ACC112 (cell line): Measurements from ENCODE around the gene ZIC1.

ENCODE experiments used
- H2AFZ ChIP-seq: fragments of 200-600 bp; sonication (generic); one replicate; pipeline ENCODE4 v1.6.0; 2017; ENCODE audit warnings: antibody characterized with exemption, low read length; ENCODE audit not compliant: unreplicated experiment
- H3K27ac ChIP-seq: fragments of 200-600 bp; sonication (generic); 2 replicates; pipeline ENCODE4 v1.5.1; 2014; ENCODE audit warnings: low read depth, mild to moderate bottlenecking, antibody characterized with exemption, low read length, moderate library complexity
- H3K27me3 ChIP-seq: fragments of 200-600 bp; sonication (generic); 2 replicates; pipeline ENCODE4 v1.6.1; 2014; ENCODE audit warnings: mild to moderate bottlenecking, antibody characterized with exemption, low read length, moderate library complexity, mixed read lengths; ENCODE audit not compliant: insufficient read depth
- H3K36me3 ChIP-seq: fragments of 200-600 bp; sonication (generic); 2 replicates; pipeline ENCODE4 v1.6.1; 2016; ENCODE audit warnings: mild to moderate bottlenecking, antibody characterized with exemption, low read length, moderate library complexity, mixed read lengths; ENCODE audit not compliant: insufficient read depth
- H3K4me1 ChIP-seq: fragments of 200-600 bp; sonication (generic); one replicate; pipeline ENCODE4 v1.6.1; 2016; ENCODE audit warnings: low read length, mixed read lengths; ENCODE audit not compliant: insufficient read depth, unreplicated experiment, control insufficient read depth
- H3K4me3 ChIP-seq: fragments of 200-600 bp; sonication (generic); 2 replicates; pipeline ENCODE4 v1.5.1; 2014; ENCODE audit warnings: mild to moderate bottlenecking, low read depth, low read length
- H3K79me2 ChIP-seq: fragments of 200-600 bp; sonication (generic); one replicate; pipeline ENCODE4 v1.6.0; 2016; ENCODE audit warnings: low read length; ENCODE audit not compliant: control insufficient read depth, unreplicated experiment, insufficient read depth

Gene ZIC1

GRCh38 chr3:147426931-147427330 lies 17.8 kb downstream of the ZIC1 start:
- Histone ChIP-seq H3K79me2 (no peaks in the 10 kb centered on the region), H3K36me3 (no peaks in the 10 kb centered on the region), H3K4me1 (no peaks in the 10 kb centered on the region), H3K4me3 (no peak overlapping the region), H2AFZ (no peak overlapping the region), H3K27ac (no peak overlapping the region), H3K27me3 (peaks cover 77% of the 10 kb centered on the region)

- Histone ChIP-seq H2AFZ (no peak overlapping the region), H3K4me3 (no peak overlapping the region), H3K4me1 (no peaks in the 10 kb centered on the region), H3K36me3 (no peaks in the 10 kb centered on the region), H3K79me2 (no peaks in the 10 kb centered on the region), H3K27ac (no peak overlapping the region), H3K27me3 (peaks cover 77% of the 10 kb centered on the region)
Observed at GRCh38 chr3:147427746-147428145, 18.6 kb downstream of the ZIC1 start.

- Histone ChIP-seq H3K36me3 (no peaks in the 10 kb centered on the region), H3K4me3 (no peak overlapping the region), H3K27ac (no peak overlapping the region), H3K27me3 (peaks cover 77% of the 10 kb centered on the region), H3K79me2 (no peaks in the 10 kb centered on the region), H3K4me1 (no peaks in the 10 kb centered on the region), H2AFZ (no peak overlapping the region)
Observed at GRCh38 chr3:147428326-147428725, 19.2 kb downstream of the ZIC1 start.

GRCh38 chr3:147428754-147429153 lies 19.6 kb downstream of the ZIC1 start:
- Histone ChIP-seq H2AFZ (no peak overlapping the region), H3K27ac (no peak overlapping the region), H3K36me3 (no peaks in the 10 kb centered on the region), H3K4me1 (no peaks in the 10 kb centered on the region), H3K79me2 (no peaks in the 10 kb centered on the region), H3K4me3 (no peak overlapping the region), H3K27me3 (peaks cover 77% of the 10 kb centered on the region)

- H3K4me3 ChIP-seq = no peak overlapping the region
Observed at GRCh38 chr3:147431751-147432150, 22.6 kb downstream of the ZIC1 start.

GRCh38 chr3:147447224-147447623 lies 38.1 kb downstream of the ZIC1 start:
- Histone ChIP-seq H2AFZ (no peak overlapping the region), H3K27me3 (peaks cover 12% of the 10 kb centered on the region), H3K4me1 (no peaks in the 10 kb centered on the region), H3K27ac (no peak overlapping the region), H3K36me3 (no peaks in the 10 kb centered on the region), H3K79me2 (no peaks in the 10 kb centered on the region), H3K4me3 (no peak overlapping the region)

More at GRCh38 chr3:147431751-147432150, 22.6 kb downstream of the ZIC1 start:
- H3K79me2 ChIP-seq = no peaks in the 10 kb centered on the region
- peaks cover 47% of the 10 kb centered on the region for H3K27me3 ChIP-seq
- H3K36me3 ChIP-seq = no peaks in the 10 kb centered on the region
- no peak overlapping the region for H2AFZ ChIP-seq
- H3K4me1 ChIP-seq = no peaks in the 10 kb centered on the region
- no peak overlapping the region for H3K27ac ChIP-seq

GRCh38 chr3:147449669-147450068 lies 40.5 kb downstream of the ZIC1 start:
- Histone ChIP-seq H3K79me2 (no peaks in the 10 kb centered on the region), H3K4me3 (no peak overlapping the region), H3K27ac (no peak overlapping the region), H3K36me3 (no peaks in the 10 kb centered on the region), H2AFZ (no peak overlapping the region), H3K27me3 (peaks cover 18% of the 10 kb centered on the region), H3K4me1 (no peaks in the 10 kb centered on the region)

- H3K79me2 ChIP-seq = no peaks in the 10 kb centered on the region
- no peak overlapping the region for H3K27ac ChIP-seq
- H3K27me3 ChIP-seq = peaks cover 60% of the 10 kb centered on the region
- no peak overlapping the region for H2AFZ ChIP-seq
- no peaks in the 10 kb centered on the region for H3K36me3 ChIP-seq
- no peaks in the 10 kb centered on the region for H3K4me1 ChIP-seq
- H3K4me3 ChIP-seq = no peak overlapping the region
Observed at GRCh38 chr3:147458995-147459704, 50.0 kb downstream of the ZIC1 start.

- Histone ChIP-seq H3K27ac (no peak overlapping the region), H3K4me3 (no peak overlapping the region), H3K79me2 (no peaks in the 10 kb centered on the region), H3K27me3 (peaks cover 45% of the 10 kb centered on the region), H3K4me1 (no peaks in the 10 kb centered on the region), H3K36me3 (no peaks in the 10 kb centered on the region), H2AFZ (no peak overlapping the region)
Observed at GRCh38 chr3:147462856-147463255, 53.7 kb downstream of the ZIC1 start.
